GM19372 (cell line): Measurements from ENCODE around the gene KCND3.
A peak's percentile ranks its signal among the peaks of the same experiment; 100 is the strongest.

Experiments used
- ATAC-seq: cut with Tn5 transposase; IDR thresholded peaks from one replicate; pipeline ENCODE4 v1.9.1; 2021; ENCODE audit warnings: mild to moderate bottlenecking, low read depth, moderate library complexity; ENCODE audit not compliant: unreplicated experiment

Gene KCND3

GRCh38 chr1:111990026-111990877 is 784 bp upstream of the KCND3 start:
- peak; percentile 42 for ATAC-seq

- no peak for ATAC-seq
Measured at GRCh38 chr1:111988743-111989453, 570 bp downstream of the KCND3 start.

GRCh38 chr1:111988377-111988742 is 1.1 kb downstream of the KCND3 start:
- ATAC-seq: no peak

- ATAC-seq: no peak
Measured at GRCh38 chr1:111987502-111987901, 2.0 kb downstream of the KCND3 start.

GRCh38 chr1:111983500-111983899 is 6.0 kb downstream of the KCND3 start:
- ATAC-seq: no peak

GRCh38 chr1:111982428-111982827 is 7.0 kb downstream of the KCND3 start:
- ATAC-seq: no peak

GRCh38 chr1:111981871-111982270 is 7.6 kb downstream of the KCND3 start:
- ATAC-seq: no peak

GRCh38 chr1:111981090-111981489 is 8.4 kb downstream of the KCND3 start:
- ATAC-seq: no peak

GRCh38 chr1:111980686-111981085 is 8.8 kb downstream of the KCND3 start:
- no peak for ATAC-seq

GRCh38 chr1:111978695-111979094 is 10.8 kb downstream of the KCND3 start:
- ATAC-seq: no peak

GRCh38 chr1:111977378-111977777 is 12.1 kb downstream of the KCND3 start:
- ATAC-seq: no peak

GRCh38 chr1:111976842-111977241 is 12.6 kb downstream of the KCND3 start:
- no peak for ATAC-seq

- no peak for ATAC-seq
Measured at GRCh38 chr1:111976332-111976731, 13.1 kb downstream of the KCND3 start.

GRCh38 chr1:111973150-111973790 is 16.2 kb downstream of the KCND3 start:
- ATAC-seq: no peak

GRCh38 chr1:111971396-111971795 is 18.1 kb downstream of the KCND3 start:
- ATAC-seq: no peak

GRCh38 chr1:111968511-111968910 is 21.0 kb downstream of the KCND3 start:
- ATAC-seq: no peak

- ATAC-seq: no peak
Measured at GRCh38 chr1:111967886-111968285, 21.6 kb downstream of the KCND3 start.

GRCh38 chr1:111967067-111967690 is 22.3 kb downstream of the KCND3 start:
- ATAC-seq: no peak

- ATAC-seq: no peak
Measured at GRCh38 chr1:111965781-111966443, 23.6 kb downstream of the KCND3 start.

- ATAC-seq: no peak
Measured at GRCh38 chr1:111963985-111964738, 25.3 kb downstream of the KCND3 start.
